IMR-90 (cell line): ENCODE results near the gene CDKN2B-AS1. TPM values are rescaled to one million over a fixed set of nuclear protein-coding genes. Genes with fewer than 3 reads are reported as not detected.

ENCODE experiments used
- ATAC-seq: fragments of 200-7000 bp; cut with Tn5 transposase; 2 replicates; pipeline ENCODE4 v1.9.1; 2020; ENCODE audit warnings: low read depth, mild to moderate bottlenecking, moderate library complexity
- BruUV-seq: library from RNA; stranded (reverse); fragments of 400-500 nt; replicated peaks from 2 replicates; lab custom pipeline; 2021; lab: Mats Ljungman, UMichigan
- CTCF ChIA-PET: fragments of 300-600 bp; formaldehyde crosslinking; extraction: SDS; loops from one replicate; lab custom pipeline; 2021; ENCODE audit warnings: antibody characterized with exemption; lab: Yijun Ruan, JAX
- POLR2A ChIA-PET: fragments of 300-600 bp; sonication (Branson Sonifier 250); formaldehyde crosslinking; loops from one replicate; lab custom pipeline; 2022; ENCODE audit warnings: antibody characterized with exemption; ENCODE audit not compliant: unreplicated experiment; lab: Charles Lee
- DNase-seq: peaks from one replicate; pipeline ENCODE4 v3.0.0; 2013
- H2AFZ ChIP-seq: replicated peaks from 2 replicates; pipeline ENCODE3; 2013; ENCODE audit warnings: low read length, mild to moderate bottlenecking; ENCODE audit not compliant: poor library complexity
- H2AK5ac ChIP-seq: 2 replicates; pipeline ENCODE4 v1.6.1; 2013; ENCODE audit warnings: low read depth, low read length, inconsistent platforms
- H2AK9ac ChIP-seq: replicated peaks from 2 replicates; pipeline ENCODE3; 2013; ENCODE audit warnings: mild to moderate bottlenecking, low read depth, low read length, moderate library complexity; ENCODE audit not compliant: poor library complexity
- H2BK120ac ChIP-seq: 2 replicates; pipeline ENCODE4 v1.6.1; 2013; ENCODE audit warnings: low read depth, low read length, inconsistent platforms
- H2BK15ac ChIP-seq: 3 replicates; pipeline ENCODE4 v1.6.1; 2013; ENCODE audit warnings: low read depth, low read length, inconsistent platforms
- H2BK20ac ChIP-seq: 2 replicates; pipeline ENCODE4 v1.6.1; 2013; ENCODE audit warnings: low read depth, mild to moderate bottlenecking, inconsistent platforms, low read length, moderate library complexity
- H2BK5ac ChIP-seq: 2 replicates; pipeline ENCODE4 v1.6.1; 2013; ENCODE audit warnings: mild to moderate bottlenecking, low read depth, low read length, inconsistent platforms; ENCODE audit not compliant: poor library complexity, severe bottlenecking
- H3K14ac ChIP-seq: replicated peaks from 2 replicates; pipeline ENCODE4 v1.6.1; 2013; ENCODE audit warnings: low read depth, low read length, inconsistent platforms
- H3K18ac ChIP-seq: 2 replicates; pipeline ENCODE4 v1.6.1; 2013; ENCODE audit warnings: low read depth, low read length, control low read depth
- H3K23ac ChIP-seq: 2 replicates; pipeline ENCODE4 v1.6.1; 2013; ENCODE audit warnings: low read depth, low read length, inconsistent platforms
- H3K27ac ChIP-seq: 2 replicates; pipeline ENCODE4 v1.5.1; 2013; ENCODE audit warnings: mild to moderate bottlenecking, control low read depth, low read length; ENCODE audit not compliant: insufficient read depth
- H3K27me3 ChIP-seq: 2 replicates; pipeline ENCODE4 v1.6.1; 2013; ENCODE audit warnings: low read length; ENCODE audit not compliant: control insufficient read depth, insufficient read depth
- H3K36me3 ChIP-seq: 2 replicates; pipeline ENCODE4 v1.6.1; 2013; ENCODE audit warnings: low read length, mixed read lengths; ENCODE audit not compliant: control insufficient read depth, insufficient read depth
- H3K4ac ChIP-seq: 2 replicates; pipeline ENCODE4 v1.6.1; 2013; ENCODE audit warnings: low read depth, low read length, inconsistent platforms
- H3K4me1 ChIP-seq: 2 replicates; pipeline ENCODE4 v1.6.1; 2013; ENCODE audit warnings: low read length, mixed read lengths; ENCODE audit not compliant: control insufficient read depth, insufficient read depth
- H3K4me2 ChIP-seq: 2 replicates; pipeline ENCODE4 v1.6.1; 2013; ENCODE audit warnings: low read depth, mild to moderate bottlenecking, control low read depth, low read length, moderate library complexity
- H3K4me3 ChIP-seq: 2 replicates; pipeline ENCODE4 v1.5.1; 2013; ENCODE audit warnings: low read depth, mild to moderate bottlenecking, control low read depth, low read length, moderate library complexity; ENCODE audit not compliant: insufficient read depth
- H3K56ac ChIP-seq: 2 replicates; pipeline ENCODE4 v1.6.1; 2013; ENCODE audit warnings: low read length, inconsistent platforms; ENCODE audit not compliant: insufficient read depth; ENCODE audit errors: extremely low read depth
- H3K79me1 ChIP-seq, 2 experiments: 2 replicates each; pipeline ENCODE4 v1.6.1; 2013; ENCODE audit warnings: low read length in 2 of 2, inconsistent platforms in 1 of 2, low read depth in 1 of 2
- H3K9ac ChIP-seq: 2 replicates; pipeline ENCODE4 v1.6.1; 2013; ENCODE audit warnings: low read depth, low read length, control low read depth
- H3K9me1 ChIP-seq: 2 replicates; pipeline ENCODE4 v1.6.1; 2013; ENCODE audit warnings: low read length, inconsistent platforms; ENCODE audit not compliant: insufficient read depth
- H3K9me3 ChIP-seq: 2 replicates; pipeline ENCODE4 v1.6.1; 2013; ENCODE audit warnings: low read length; ENCODE audit not compliant: control insufficient read depth, insufficient read depth
- H4K20me1 ChIP-seq: 2 replicates; pipeline ENCODE4 v1.6.1; 2013; ENCODE audit warnings: low read length, inconsistent platforms; ENCODE audit not compliant: insufficient read depth
- H4K5ac ChIP-seq: 2 replicates; pipeline ENCODE4 v1.6.1; 2013; ENCODE audit warnings: mild to moderate bottlenecking, low read depth, low read length, control low read depth
- H4K8ac ChIP-seq, 2 experiments: 2 replicates each; pipeline ENCODE4 v1.6.1; 2013; ENCODE audit warnings: low read depth in 2 of 2, low read length in 2 of 2, control low read depth in 1 of 2, inconsistent platforms in 1 of 2
- H4K91ac ChIP-seq: 2 replicates; pipeline ENCODE4 v1.6.1; 2013; ENCODE audit warnings: low read depth, low read length, inconsistent platforms; ENCODE audit not compliant: insufficient read depth
- BHLHE40 ChIP-seq: fragments of 150-350 bp; IDR thresholded peaks from 2 replicates; pipeline ENCODE4 v1.6.1; 2016; ENCODE audit warnings: mild to moderate bottlenecking, low read depth, low read length
- CEBPB ChIP-seq: IDR thresholded peaks from 2 replicates; pipeline ENCODE4 v1.6.1; 2012; ENCODE audit warnings: low read depth, low read length, improper control_type of control experiment
- MAFK ChIP-seq: IDR thresholded peaks from 2 replicates; pipeline ENCODE4 v1.6.1; 2012; ENCODE audit warnings: low read depth, low read length, improper control_type of control experiment
- MAZ ChIP-seq: IDR thresholded peaks from 2 replicates; pipeline ENCODE4 v1.6.1; 2012; ENCODE audit warnings: low read depth, mild to moderate bottlenecking, low read length, improper control_type of control experiment, moderate library complexity, borderline replicate concordance
- POLR2A ChIP-seq: IDR thresholded peaks from 2 replicates; pipeline ENCODE4 v1.6.1; 2012; ENCODE audit warnings: mild to moderate bottlenecking, low read depth, low read length
- dilution Hi-C: fragments of 300-500 bp; cut with HindIII; formaldehyde crosslinking; loops from one replicate; pipeline ENCODE4 v1.14.3; 2018; ENCODE audit warnings: low sequenced_read_pairs; ENCODE audit not compliant: unreplicated experiment
- in situ Hi-C: fragments of 300-500 bp; cut with MboI; formaldehyde crosslinking; loops from 3 replicates; pipeline ENCODE4 v1.14.3; 2019; ENCODE audit warnings: low sequenced_read_pairs, inconsistent platforms, mixed read lengths
- intact Hi-C: fragments of 100-400 bp; cut with micrococcal nuclease; formaldehyde crosslinking; loops from 2 replicates; pipeline ENCODE4 v1.10.0; 2022
- polyA plus RNA-seq, 3 experiments: library from polyadenylated mRNA; depleted of rRNA; stranded (reverse); fragments of >200 nt; gene quantifications; 2 replicates each; pipeline ENCODE4 v1.2.3, GENCODE V29; 2012; ENCODE audit warnings: low replicate concordance in 1 of 3
- total RNA-seq: library from RNA; depleted of rRNA; stranded (reverse); fragments of >200 nt; gene quantifications from 2 replicates; pipeline ENCODE4 v1.2.3, GENCODE V29; 2012

CDKN2B-AS1 gene
- total and polyA plus RNA-seq, 2 of the 4 experiments (the other 2 are of a cell fraction), result 1.0 to 1.1 TPM

GRCh38 chr9:21984101-21984500 lies 10.5 kb upstream of the CDKN2B-AS1 start:
- dilution Hi-C loops (no loop called here), intact Hi-C loops (no loop called here), in situ Hi-C loops (loop anchor here (25.0 kb wide), 1 partner anchor 397 kb away; no protein-coding TSS in a partner anchor)
- Histone ChIP-seq H2BK120ac (no peak overlapping the region), H3K14ac (no peak overlapping the region), H2BK5ac (no peak overlapping the region), H2BK20ac (no peak overlapping the region), H4K5ac (no peak overlapping the region), H3K79me1 (peaks cover 0 to 3% of the 10 kb centered on the region in 2 experiments; a peak in 1 of 4 replicates), H3K4me3 (no peak overlapping the region), H3K4me1 (peaks cover 2% of the 10 kb centered on the region; the same call in 1 of the 2 replicates), H3K9ac (no peak overlapping the region), H3K18ac (no peak overlapping the region), H3K36me3 (no peaks in the 10 kb centered on the region), H2BK15ac (no peak overlapping the region), H4K8ac (no peak overlapping the region), H3K27me3 (peaks cover 4% of the 10 kb centered on the region), H3K9me3 (no peaks in the 10 kb centered on the region), H2AK9ac (no peak overlapping the region), H3K27ac (no peak overlapping the region), H2AK5ac (no peak overlapping the region), H3K23ac (no peak overlapping the region), H2AFZ (no peak overlapping the region), H3K4me2 (no peak overlapping the region), H3K9me1 (no peaks in the 10 kb centered on the region), H3K4ac (no peak overlapping the region), H4K91ac (no peak overlapping the region), H4K20me1 (no peaks in the 10 kb centered on the region), H3K56ac (no peak overlapping the region)
- POLR2A ChIA-PET, result no interaction called here
- no peak for DNase-seq
- ATAC-seq, result no peak
- TF ChIP-seq CEBPB, result no peak
- TF ChIP-seq MAZ, result no peak
- no peak for TF ChIP-seq BHLHE40
- TF ChIP-seq MAFK, result no peak
- no peak for TF ChIP-seq POLR2A
- BruUV-seq, result no TSS peak
- CTCF ChIA-PET, result no interaction called here
